Left forelimb (tissue), 1 donor: Measurements from ENCODE around the gene CCDC88C.

Experiments used
- DNase-seq: peaks from one replicate; pipeline ENCODE4 v3.0.0-alpha.2; 2018; ENCODE audit warnings: low spot score

Gene CCDC88C

DNA sequence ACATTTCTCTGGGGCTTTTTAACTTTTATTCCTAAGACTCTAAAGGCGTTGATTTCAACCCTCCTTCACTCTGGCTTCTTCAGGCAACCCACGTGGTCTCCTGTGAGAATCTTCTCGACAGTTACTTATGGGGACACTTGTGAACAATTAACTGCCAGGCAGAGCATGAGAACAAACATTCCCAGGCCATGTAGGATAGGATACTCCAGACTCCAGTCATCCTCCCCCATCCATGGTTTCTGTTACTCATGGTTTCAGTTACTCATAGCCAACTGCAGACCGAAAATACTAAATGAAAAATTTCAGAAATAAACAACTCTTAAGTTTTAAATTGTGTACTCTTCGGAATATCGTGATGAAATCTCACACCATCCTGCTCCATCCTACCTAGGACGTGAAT lies 192.6 kb downstream of the CCDC88C start:
- no peak for DNase-seq

DNA sequence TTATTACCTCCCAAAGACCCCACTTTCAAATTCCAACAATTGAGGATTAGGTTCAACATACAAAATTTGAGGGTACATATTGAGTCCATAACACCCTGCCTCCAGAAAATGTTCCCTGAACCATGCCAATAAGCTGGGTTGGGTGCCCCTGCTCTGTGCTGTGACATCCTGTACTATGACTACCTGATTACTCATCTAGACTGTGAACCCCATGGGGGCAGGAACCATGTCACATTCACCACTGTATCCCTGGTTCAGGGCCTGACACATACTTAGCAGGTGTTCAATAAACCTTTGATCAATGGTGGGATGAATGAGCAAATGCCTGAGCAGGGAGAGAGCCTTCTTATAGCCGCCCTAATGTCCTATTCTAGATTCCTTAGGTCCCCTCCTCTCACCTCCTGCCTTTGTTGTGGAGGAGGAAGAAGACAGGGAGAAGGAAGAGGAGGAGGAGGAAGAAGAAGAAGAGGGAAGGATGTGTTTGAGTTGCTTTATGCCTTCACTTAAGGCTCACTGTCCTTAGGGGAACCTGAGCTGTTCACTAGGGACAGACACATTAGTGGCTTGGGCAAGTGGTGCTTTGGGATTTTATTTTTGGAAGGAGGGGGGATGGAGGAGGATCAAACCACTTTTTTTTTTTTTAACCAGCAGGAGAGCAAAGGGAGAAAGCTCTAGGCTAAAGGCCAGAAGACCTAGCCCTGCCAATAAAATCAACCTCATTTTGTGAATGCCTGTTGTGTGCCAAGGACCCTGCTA lies 194.4 kb downstream of the CCDC88C start:
- no peak for DNase-seq
